A549 treated with ZK216348 at 1 μM for 4 hours (cell line): ENCODE results near the gene CHD6. TPM values are rescaled to one million over a fixed set of nuclear protein-coding genes. Genes with fewer than 3 reads are reported as not detected.

ENCODE experiments used
- total RNA-seq: library from RNA; stranded (reverse); fragments of 200-300 nt; extraction: Qiagen RNA extraction; gene quantifications from 5 replicates; pipeline ENCODE4 v1.2.3, GENCODE V29; 2022; ENCODE audit warnings: low read depth

CHD6 gene, protein sequence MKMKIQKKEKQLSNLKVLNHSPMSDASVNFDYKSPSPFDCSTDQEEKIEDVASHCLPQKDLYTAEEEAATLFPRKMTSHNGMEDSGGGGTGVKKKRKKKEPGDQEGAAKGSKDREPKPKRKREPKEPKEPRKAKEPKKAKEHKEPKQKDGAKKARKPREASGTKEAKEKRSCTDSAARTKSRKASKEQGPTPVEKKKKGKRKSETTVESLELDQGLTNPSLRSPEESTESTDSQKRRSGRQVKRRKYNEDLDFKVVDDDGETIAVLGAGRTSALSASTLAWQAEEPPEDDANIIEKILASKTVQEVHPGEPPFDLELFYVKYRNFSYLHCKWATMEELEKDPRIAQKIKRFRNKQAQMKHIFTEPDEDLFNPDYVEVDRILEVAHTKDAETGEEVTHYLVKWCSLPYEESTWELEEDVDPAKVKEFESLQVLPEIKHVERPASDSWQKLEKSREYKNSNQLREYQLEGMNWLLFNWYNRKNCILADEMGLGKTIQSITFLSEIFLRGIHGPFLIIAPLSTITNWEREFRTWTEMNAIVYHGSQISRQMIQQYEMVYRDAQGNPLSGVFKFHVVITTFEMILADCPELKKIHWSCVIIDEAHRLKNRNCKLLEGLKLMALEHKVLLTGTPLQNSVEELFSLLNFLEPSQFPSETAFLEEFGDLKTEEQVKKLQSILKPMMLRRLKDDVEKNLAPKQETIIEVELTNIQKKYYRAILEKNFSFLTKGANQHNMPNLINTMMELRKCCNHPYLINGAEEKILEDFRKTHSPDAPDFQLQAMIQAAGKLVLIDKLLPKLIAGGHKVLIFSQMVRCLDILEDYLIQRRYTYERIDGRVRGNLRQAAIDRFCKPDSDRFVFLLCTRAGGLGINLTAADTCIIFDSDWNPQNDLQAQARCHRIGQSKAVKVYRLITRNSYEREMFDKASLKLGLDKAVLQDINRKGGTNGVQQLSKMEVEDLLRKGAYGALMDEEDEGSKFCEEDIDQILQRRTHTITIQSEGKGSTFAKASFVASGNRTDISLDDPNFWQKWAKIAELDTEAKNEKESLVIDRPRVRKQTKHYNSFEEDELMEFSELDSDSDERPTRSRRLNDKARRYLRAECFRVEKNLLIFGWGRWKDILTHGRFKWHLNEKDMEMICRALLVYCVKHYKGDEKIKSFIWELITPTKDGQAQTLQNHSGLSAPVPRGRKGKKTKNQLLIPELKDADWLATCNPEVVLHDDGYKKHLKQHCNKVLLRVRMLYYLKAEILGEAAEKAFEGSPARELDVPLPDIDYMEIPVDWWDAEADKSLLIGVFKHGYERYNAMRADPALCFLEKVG (N-terminal part only)
- total RNA-seq, result 6.1 to 14.1 TPM (median 9.4 TPM) in 5 replicates

DNA sequence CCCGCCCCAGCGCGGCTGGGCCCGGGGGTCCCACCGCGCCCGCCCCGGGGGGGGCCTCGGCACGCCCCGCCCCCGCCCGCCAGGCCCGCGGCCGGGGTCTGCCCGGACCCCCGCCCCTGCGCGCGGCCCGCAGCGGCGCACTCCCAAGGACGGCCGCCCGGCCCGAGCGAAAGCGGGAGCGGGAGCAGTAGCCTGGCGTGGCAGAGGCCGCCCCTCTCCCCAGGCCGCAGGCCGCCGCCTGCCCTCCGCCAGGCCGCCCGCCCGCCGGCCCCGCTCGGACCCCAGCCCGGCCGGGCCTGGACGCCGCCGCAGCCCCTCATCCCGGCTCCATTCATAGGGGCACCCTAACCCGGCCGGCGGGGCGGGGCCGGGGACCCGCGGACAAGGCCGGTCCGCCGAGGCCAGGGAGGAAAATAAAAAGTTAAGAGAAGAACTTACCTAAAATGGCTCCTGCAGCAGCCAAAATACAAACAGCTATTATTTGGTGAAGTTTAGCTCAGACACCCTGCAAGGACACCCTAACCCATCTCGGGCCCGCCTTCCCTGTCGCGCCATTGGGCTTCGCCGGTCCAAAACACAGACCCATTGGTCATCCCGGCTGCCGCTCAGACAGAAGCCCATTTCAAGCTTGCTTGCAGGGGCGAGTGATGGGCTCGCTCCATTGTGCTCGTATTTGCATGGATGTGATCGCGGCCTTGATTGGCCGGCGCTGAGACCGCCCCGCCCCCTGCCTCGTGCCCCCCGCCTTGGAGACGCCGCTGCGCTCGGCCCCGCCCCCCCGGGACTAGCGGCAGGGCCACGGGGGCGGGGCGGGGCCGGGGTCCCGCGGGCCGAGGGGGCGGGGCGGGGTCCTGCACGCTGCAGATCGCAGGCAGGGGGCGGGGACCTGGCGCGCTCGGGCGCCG, at the start of gene CHD6:
TSS of gene CHD6 (minus strand) at position 476 of the 905 bp plus-strand sequence. CDS start 67,040 bp downstream, outside the sequence.

DNA sequence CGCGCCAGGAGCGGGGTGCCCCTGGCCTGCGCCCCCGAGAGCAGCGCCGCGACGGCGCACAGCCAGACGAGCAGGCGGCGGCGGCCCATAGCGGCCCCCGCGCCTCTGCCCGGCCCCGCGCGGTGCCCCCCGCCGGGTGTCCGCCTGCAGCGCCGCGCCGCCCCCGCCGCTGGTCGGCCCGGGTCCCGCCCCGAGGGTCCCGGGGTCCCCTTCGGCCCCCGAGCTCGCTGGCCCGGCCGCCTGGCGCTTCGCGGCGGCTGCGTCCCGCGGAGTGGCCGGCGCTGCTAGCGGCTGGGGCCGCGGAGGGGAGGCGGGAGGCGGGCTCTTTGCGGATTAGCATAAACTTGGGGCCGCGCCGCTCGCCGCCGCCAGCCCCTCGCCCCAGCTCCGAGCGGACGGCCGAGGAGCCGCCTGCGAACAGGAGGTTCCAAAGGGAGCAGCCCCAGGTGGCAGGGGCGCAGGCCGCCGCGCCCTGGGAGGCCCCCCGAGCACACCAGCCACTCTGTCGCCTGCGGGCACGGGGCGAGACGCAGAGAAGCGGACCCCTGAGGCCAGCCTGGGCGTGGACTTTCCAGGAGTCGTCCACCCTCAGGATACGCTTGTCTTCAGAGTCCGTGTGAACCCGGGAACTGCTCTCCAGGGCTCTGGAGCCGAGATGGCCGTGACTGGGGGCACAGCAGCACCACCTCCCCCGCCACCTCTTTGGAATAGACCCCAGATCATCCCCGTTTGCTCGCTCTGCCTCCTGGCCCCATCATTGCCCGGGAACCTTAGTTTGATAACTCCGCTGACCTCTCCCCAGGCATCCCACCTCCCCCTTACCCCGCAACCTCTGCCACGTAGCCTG, 251.4 kb downstream of the CHD6 start, which contains the start of gene EMILIN3:
TSS of gene EMILIN3 (minus strand) at position 273 of the 847 bp plus-strand sequence. CDS start at position 89, 184 bp downstream.

